NCI-H1417 (cell line): Measurements from ENCODE around the gene SALL3.

ENCODE experiments used
- DNase-seq, 3 experiments: peaks; one replicate each; lab custom pipeline; 2025; lab: John Stamatoyannopoulos, UW

The SALL3 gene

GRCh38 chr18:78965260-78965659, 14.4 kb upstream of the SALL3 start:
- DNase-seq, result no peak

GRCh38 chr18:78965917-78966792, 13.5 kb upstream of the SALL3 start:
- DNase-seq, result no peak

GRCh38 chr18:78966793-78967106, 12.9 kb upstream of the SALL3 start:
- DNase-seq, result no peak

- no peak for DNase-seq
Measured at GRCh38 chr18:78967692-78968091, 11.9 kb upstream of the SALL3 start.

GRCh38 chr18:78969574-78970315, 9.9 kb upstream of the SALL3 start:
- no peak for DNase-seq

- DNase-seq, result no peak
Measured at GRCh38 chr18:78970774-78971333, 8.8 kb upstream of the SALL3 start.

- no peak for DNase-seq
Measured at GRCh38 chr18:78971511-78972245, 7.9 kb upstream of the SALL3 start.

GRCh38 chr18:78972385-78972918, 7.2 kb upstream of the SALL3 start:
- no peak for DNase-seq

GRCh38 chr18:78972930-78973331, 6.7 kb upstream of the SALL3 start:
- DNase-seq, result no peak

- no peak for DNase-seq
Measured at GRCh38 chr18:78973357-78974083, 6.1 kb upstream of the SALL3 start.

- DNase-seq, result peak in 2 of 3 experiments; percentile 75 to 85
Measured at GRCh38 chr18:78974115-78974761, 5.4 kb upstream of the SALL3 start.

- DNase-seq, result peak in 2 of 3 experiments; percentile 81 to 93
Measured at GRCh38 chr18:78975292-78975691, 4.3 kb upstream of the SALL3 start.

- peak in 2 of 3 experiments; percentile 81 to 97 for DNase-seq
Measured at GRCh38 chr18:78975699-78976335, 3.8 kb upstream of the SALL3 start.

- peak in 1 of 3 experiments; percentile 56 for DNase-seq
Measured at GRCh38 chr18:78976765-78977636, 2.6 kb upstream of the SALL3 start.

GRCh38 chr18:78977637-78978348, 1.8 kb upstream of the SALL3 start:
- no peak for DNase-seq

- no peak for DNase-seq
Measured at GRCh38 chr18:78978349-78979055, 1.1 kb upstream of the SALL3 start.

- no peak for DNase-seq
Measured at GRCh38 chr18:78979056-78979729, 425 bp upstream of the SALL3 start.
